Stimulated activated CD4-positive, alpha-beta T cell treated with anti-CD3 and anti-CD28 coated beads, Interleukin-1b, Interleukin-23, amount 100 ng/mL, for 24 hours (primary cell): ENCODE measurements around the gene NLGN1.

Experiments
- DNase-seq, 4 experiments: peaks; one replicate each; pipeline ENCODE4 v3.0.0-alpha.2; 2020; ENCODE audit warnings: low read depth in 4 of 4, low spot score in 1 of 4

NLGN1 gene

GRCh38 chr3:173632945-173633344 lies 235.4 kb downstream of the NLGN1 start:
- DNase-seq, result no peak

- DNase-seq, result no peak
Observed at GRCh38 chr3:173635826-173636225, 238.3 kb downstream of the NLGN1 start.

- no peak for DNase-seq
Observed at GRCh38 chr3:173639098-173639497, 241.6 kb downstream of the NLGN1 start.

- no peak for DNase-seq
Observed at GRCh38 chr3:173641696-173642095, 244.2 kb downstream of the NLGN1 start.

- no peak for DNase-seq
Observed at GRCh38 chr3:173644086-173645082, 246.8 kb downstream of the NLGN1 start.

- no peak for DNase-seq
Observed at GRCh38 chr3:173650596-173650995, 253.1 kb downstream of the NLGN1 start.

GRCh38 chr3:173652093-173652492 lies 254.5 kb downstream of the NLGN1 start:
- no peak for DNase-seq

- no peak for DNase-seq
Observed at GRCh38 chr3:173653781-173654180, 256.2 kb downstream of the NLGN1 start.

- DNase-seq, result no peak
Observed at GRCh38 chr3:173659972-173660371, 262.4 kb downstream of the NLGN1 start.

- DNase-seq, result no peak
Observed at GRCh38 chr3:173660645-173661299, 263.2 kb downstream of the NLGN1 start.

GRCh38 chr3:173663696-173664111 lies 266.2 kb downstream of the NLGN1 start:
- no peak for DNase-seq

GRCh38 chr3:173676094-173676493 lies 278.6 kb downstream of the NLGN1 start:
- no peak for DNase-seq

- no peak for DNase-seq
Observed at GRCh38 chr3:173681188-173681678, 283.7 kb downstream of the NLGN1 start.

- no peak for DNase-seq
Observed at GRCh38 chr3:173685456-173685855, 287.9 kb downstream of the NLGN1 start.

GRCh38 chr3:173688216-173688842 lies 290.8 kb downstream of the NLGN1 start:
- DNase-seq, result no peak

GRCh38 chr3:173690542-173691180 lies 293.1 kb downstream of the NLGN1 start:
- DNase-seq, result no peak

GRCh38 chr3:173699353-173699752 lies 301.8 kb downstream of the NLGN1 start:
- no peak for DNase-seq

GRCh38 chr3:173700336-173700735 lies 302.8 kb downstream of the NLGN1 start:
- DNase-seq, result no peak

- no peak for DNase-seq
Observed at GRCh38 chr3:173702561-173702960, 305.0 kb downstream of the NLGN1 start.

GRCh38 chr3:173703771-173704170 lies 306.2 kb downstream of the NLGN1 start:
- DNase-seq, result no peak

GRCh38 chr3:173706630-173707029 lies 309.1 kb downstream of the NLGN1 start:
- no peak for DNase-seq
